CD4-positive, alpha-beta T cell (primary cell): ENCODE results near the gene COL18A1. TPM values are rescaled to one million over a fixed set of nuclear protein-coding genes. Genes with fewer than 3 reads are reported as not detected.

Experiments used
- ATAC-seq: fragments of 200-7000 bp; cut with Tn5 transposase; one replicate; pipeline ENCODE4 v1.10.0; 2022; ENCODE audit warnings: mild to moderate bottlenecking; ENCODE audit not compliant: poor library complexity
- CTCF ChIA-PET: fragments of 350-600 bp; sonication (Branson Sonifier 250); formaldehyde crosslinking; loops from one replicate; lab custom pipeline; 2021; ENCODE audit warnings: antibody characterized with exemption, inconsistent platforms; lab: Charles Lee
- POLR2A ChIA-PET: fragments of 350-600 bp; sonication (Branson Sonifier 250); formaldehyde crosslinking; loops from one replicate; lab custom pipeline; 2021; ENCODE audit warnings: antibody characterized with exemption, inconsistent platforms; lab: Charles Lee
- DNase-seq, 14 experiments: peaks; one replicate each; pipeline ENCODE4 v3.0.0-alpha.2; 2013 to 2020; ENCODE audit warnings: mixed read lengths in 2 of 14
- H3K27ac ChIP-seq, 2 donors: one replicate each; pipeline versions ENCODE4 v1.5.1 to v1.7.0; 2013; ENCODE audit warnings: low read length in 2 of 2, low read depth in 1 of 2, mild to moderate bottlenecking in 1 of 2
- H3K27me3 ChIP-seq, 2 experiments: 1 replicate in 1 of 2; 2 replicates in 1 of 2; pipeline versions ENCODE4 v1.6.1 to v1.7.0; 2013; ENCODE audit warnings: low read length in 2 of 2, control low read depth in 1 of 2, mild to moderate bottlenecking in 1 of 2, moderate library complexity in 1 of 2; ENCODE audit not compliant: insufficient read depth in 2 of 2, control insufficient read depth in 1 of 2
- H3K36me3 ChIP-seq: one replicate; pipeline ENCODE4 v1.6.1; 2013; ENCODE audit warnings: low read length, control low read depth; ENCODE audit not compliant: insufficient read depth
- H3K4me1 ChIP-seq: one replicate; pipeline ENCODE4 v1.6.1; 2013; ENCODE audit warnings: low read length, control low read depth; ENCODE audit not compliant: insufficient read depth
- H3K4me3 ChIP-seq: one replicate; pipeline ENCODE4 v1.5.1; 2013; ENCODE audit warnings: mild to moderate bottlenecking, low read length, moderate library complexity
- H3K9me3 ChIP-seq, 2 experiments: 1 replicate in 1 of 2; 2 replicates in 1 of 2; pipeline versions ENCODE4 v1.6.1 to v1.7.0; 2013; ENCODE audit warnings: low read length in 2 of 2, mild to moderate bottlenecking in 2 of 2, control low read depth in 1 of 2, moderate library complexity in 1 of 2; ENCODE audit not compliant: control insufficient read depth in 1 of 2, insufficient read depth in 1 of 2
- H3K27ac Mint-ChIP-seq: one replicate; pipeline ENCODE4 v1.8.0; 2020; ENCODE audit warnings: mixed read lengths
- H3K27me3 Mint-ChIP-seq: one replicate; pipeline ENCODE4 v1.8.0; 2021; ENCODE audit warnings: mixed read lengths
- H3K36me3 Mint-ChIP-seq: one replicate; pipeline ENCODE4 v1.8.0; 2021; ENCODE audit warnings: low read depth, mixed read lengths
- H3K4me1 Mint-ChIP-seq: one replicate; pipeline ENCODE4 v1.8.0; 2021; ENCODE audit warnings: low read depth, mixed read lengths
- H3K4me3 Mint-ChIP-seq: one replicate; pipeline ENCODE4 v1.8.0; 2020; ENCODE audit warnings: mild to moderate bottlenecking, mixed read lengths
- H3K9me3 Mint-ChIP-seq: one replicate; pipeline ENCODE4 v1.8.0; 2020; ENCODE audit warnings: mixed read lengths
- CTCF ChIP-seq: fragments of 200-600 bp; IDR thresholded peaks from one replicate; pipeline ENCODE4 v1.8.0; 2022; ENCODE audit warnings: antibody characterized with exemption, mild to moderate bottlenecking
- intact Hi-C, 2 experiments: fragments of 100-400 bp; cut with DNase I in 1 of 2; cut with micrococcal nuclease in 1 of 2; formaldehyde crosslinking; loops; one replicate each; pipeline versions ENCODE4 v1.15.1 to v1.9.0; 2023 to 2025; cut with DNase I, micrococcal nuclease
- total RNA-seq, 174 experiments: library from RNA in 2 of 174; stranded (reverse) in 2 of 174; gene quantifications; one replicate each; pipeline ENCODE4 v1.2.3 and lab custom pipeline; 2021 to 2026

COL18A1 gene
- total RNA-seq, 2 experiments from 2014 or later = 15.2 to 16.0 TPM

GRCh38 chr21:45419162-45419561 lies 14.2 kb downstream of the COL18A1 start:
- DNase-seq (no peak), ATAC-seq (no peak)
- H3K27ac Mint-ChIP-seq = no peak overlapping the region
- no peak for TF ChIP-seq CTCF
- intact Hi-C loops = no loop called here
- ChIA-PET CTCF (no interaction called here), POLR2A (no interaction called here)
- no peaks in the 10 kb centered on the region for H3K9me3 Mint-ChIP-seq
- no peak overlapping the region for H3K27ac ChIP-seq
- no peaks in the 10 kb centered on the region for H3K4me1 ChIP-seq
- H3K36me3 ChIP-seq = no peaks in the 10 kb centered on the region
- H3K27me3 ChIP-seq = no peaks in the 10 kb centered on the region
- peaks cover 4% of the 10 kb centered on the region for H3K27me3 Mint-ChIP-seq
- no peaks in the 10 kb centered on the region for H3K4me1 Mint-ChIP-seq
- H3K36me3 Mint-ChIP-seq = no peaks in the 10 kb centered on the region
- H3K4me3 ChIP-seq = no peak overlapping the region
- H3K4me3 Mint-ChIP-seq = no peak overlapping the region
- H3K9me3 ChIP-seq = no peaks in the 10 kb centered on the region

- intact Hi-C loops = no loop called here
- Histone ChIP-seq H3K4me3 (no peak overlapping the region), H3K27me3 (no peaks in the 10 kb centered on the region), H3K4me1 (no peaks in the 10 kb centered on the region), H3K9me3 (no peaks in the 10 kb centered on the region), H3K36me3 (no peaks in the 10 kb centered on the region), H3K27ac (no peak overlapping the region)
- ATAC-seq (no peak), DNase-seq (no peak)
- H3K9me3 Mint-ChIP-seq = no peaks in the 10 kb centered on the region
- no peaks in the 10 kb centered on the region for H3K36me3 Mint-ChIP-seq
- H3K27me3 Mint-ChIP-seq = peaks cover 4% of the 10 kb centered on the region
- no peak for TF ChIP-seq CTCF
- H3K4me3 Mint-ChIP-seq = no peak overlapping the region
- H3K27ac Mint-ChIP-seq = no peak overlapping the region
- ChIA-PET POLR2A (no interaction called here), CTCF (no interaction called here)
- no peaks in the 10 kb centered on the region for H3K4me1 Mint-ChIP-seq
Observed at GRCh38 chr21:45420061-45421041, 15.4 kb downstream of the COL18A1 start.

GRCh38 chr21:45421071-45421845 lies 16.3 kb downstream of the COL18A1 start:
- no peak for TF ChIP-seq CTCF
- DNase-seq (no peak), ATAC-seq (no peak)
- Histone ChIP-seq H3K4me3 (no peak overlapping the region), H3K4me1 (no peaks in the 10 kb centered on the region), H3K9me3 (no peaks in the 10 kb centered on the region), H3K27ac (no peak overlapping the region), H3K27me3 (no peaks in the 10 kb centered on the region), H3K36me3 (no peaks in the 10 kb centered on the region)
- Mint-ChIP-seq H3K4me1 (no peaks in the 10 kb centered on the region), H3K36me3 (no peaks in the 10 kb centered on the region), H3K27ac (no peak overlapping the region), H3K9me3 (no peaks in the 10 kb centered on the region), H3K4me3 (no peak overlapping the region), H3K27me3 (peaks cover 4% of the 10 kb centered on the region)
- POLR2A ChIA-PET = no interaction called here
- CTCF ChIA-PET = no interaction called here
- intact Hi-C loops = no loop called here
